Cardiac muscle cell (in vitro differentiated cells and primary cell): Measurements from ENCODE around the gene FUT2. TPM values are rescaled to one million over a fixed set of nuclear protein-coding genes. Genes with fewer than 3 reads are reported as not detected.

Experiments
- DNase-seq, 2 donors: peaks; one replicate each; pipeline versions ENCODE4 v3.0.0 to v3.0.0-alpha.2; 2010 to 2017; ENCODE audit warnings: low read depth in 1 of 2, low spot score in 1 of 2
- H3K27ac ChIP-seq: fragments of 200-600 bp; sonication (generic); 2 replicates; pipeline ENCODE4 v1.5.1; 2016
- H3K27me3 ChIP-seq: fragments of 200-600 bp; sonication (generic); 2 replicates; pipeline ENCODE4 v1.6.0; 2016; ENCODE audit warnings: control low read depth
- H3K36me3 ChIP-seq: fragments of 200-600 bp; sonication (generic); 2 replicates; pipeline ENCODE4 v1.5.1; 2016; ENCODE audit warnings: control low read depth
- H3K4me1 ChIP-seq: fragments of 200-600 bp; sonication (generic); 2 replicates; pipeline ENCODE4 v1.8.1; 2017; ENCODE audit warnings: low read depth, mild to moderate bottlenecking, mixed run types
- H3K4me3 ChIP-seq: fragments of 200-600 bp; sonication (generic); 2 replicates; pipeline ENCODE4 v1.5.1; 2016; ENCODE audit warnings: mild to moderate bottlenecking
- H3K9me3 ChIP-seq: fragments of 200-600 bp; sonication (generic); 2 replicates; pipeline ENCODE4 v1.5.1; 2017; ENCODE audit warnings: low read depth, mild to moderate bottlenecking, control low read depth
- polyA plus RNA-seq: library from polyadenylated mRNA; unstranded; fragments of >200 nt; fragmentation: Nextera tagmentation; extraction: Ambion mirVana; gene quantifications from 2 replicates; pipeline ENCODE4 v1.2.1, GENCODE V29; 2016
- total RNA-seq: library from RNA; depleted of rRNA; stranded (reverse); fragments of >200 nt; gene quantifications from 2 replicates; pipeline ENCODE4 v1.2.3, GENCODE V29; 2016
- TF ChIP-seq, protein P1 (sequence below): IDR thresholded peaks from 2 replicates; pipeline ENCODE4 v1.5.1; 2012; ENCODE audit warnings: low read depth, mild to moderate bottlenecking, low read length

Gene FUT2
- total and polyA plus RNA-seq, 2 experiments from 2014 or later, result 0.11 TPM; not detected in 1

DNA sequence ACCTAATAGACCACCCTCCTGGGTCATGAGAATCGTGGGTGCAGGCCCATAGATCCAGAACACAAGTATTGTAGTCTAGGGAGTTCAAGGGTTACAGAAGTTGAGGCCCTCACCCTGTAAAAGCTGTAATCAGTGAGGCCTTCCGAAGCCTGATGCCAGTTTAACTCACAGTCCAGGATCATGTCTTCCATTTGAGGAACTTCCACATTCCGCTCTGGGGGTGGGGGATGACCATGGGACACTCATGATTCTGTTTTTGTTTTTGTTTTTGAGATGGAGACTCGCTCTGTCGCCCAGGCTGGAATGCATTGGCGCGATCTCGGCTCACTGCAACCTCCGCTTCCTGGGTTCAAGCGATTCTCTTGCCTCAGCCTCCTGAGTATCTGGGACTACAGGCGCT lies 46.3 kb downstream of the FUT2 start:
- no peaks in the 10 kb centered on the region for H3K4me1 ChIP-seq
- H3K9me3 ChIP-seq, result no peaks in the 10 kb centered on the region
- TF ChIP-seq, protein P1, sequence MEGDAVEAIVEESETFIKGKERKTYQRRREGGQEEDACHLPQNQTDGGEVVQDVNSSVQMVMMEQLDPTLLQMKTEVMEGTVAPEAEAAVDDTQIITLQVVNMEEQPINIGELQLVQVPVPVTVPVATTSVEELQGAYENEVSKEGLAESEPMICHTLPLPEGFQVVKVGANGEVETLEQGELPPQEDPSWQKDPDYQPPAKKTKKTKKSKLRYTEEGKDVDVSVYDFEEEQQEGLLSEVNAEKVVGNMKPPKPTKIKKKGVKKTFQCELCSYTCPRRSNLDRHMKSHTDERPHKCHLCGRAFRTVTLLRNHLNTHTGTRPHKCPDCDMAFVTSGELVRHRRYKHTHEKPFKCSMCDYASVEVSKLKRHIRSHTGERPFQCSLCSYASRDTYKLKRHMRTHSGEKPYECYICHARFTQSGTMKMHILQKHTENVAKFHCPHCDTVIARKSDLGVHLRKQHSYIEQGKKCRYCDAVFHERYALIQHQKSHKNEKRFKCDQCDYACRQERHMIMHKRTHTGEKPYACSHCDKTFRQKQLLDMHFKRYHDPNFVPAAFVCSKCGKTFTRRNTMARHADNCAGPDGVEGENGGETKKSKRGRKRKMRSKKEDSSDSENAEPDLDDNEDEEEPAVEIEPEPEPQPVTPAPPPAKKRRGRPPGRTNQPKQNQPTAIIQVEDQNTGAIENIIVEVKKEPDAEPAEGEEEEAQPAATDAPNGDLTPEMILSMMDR, result no peak

DNA sequence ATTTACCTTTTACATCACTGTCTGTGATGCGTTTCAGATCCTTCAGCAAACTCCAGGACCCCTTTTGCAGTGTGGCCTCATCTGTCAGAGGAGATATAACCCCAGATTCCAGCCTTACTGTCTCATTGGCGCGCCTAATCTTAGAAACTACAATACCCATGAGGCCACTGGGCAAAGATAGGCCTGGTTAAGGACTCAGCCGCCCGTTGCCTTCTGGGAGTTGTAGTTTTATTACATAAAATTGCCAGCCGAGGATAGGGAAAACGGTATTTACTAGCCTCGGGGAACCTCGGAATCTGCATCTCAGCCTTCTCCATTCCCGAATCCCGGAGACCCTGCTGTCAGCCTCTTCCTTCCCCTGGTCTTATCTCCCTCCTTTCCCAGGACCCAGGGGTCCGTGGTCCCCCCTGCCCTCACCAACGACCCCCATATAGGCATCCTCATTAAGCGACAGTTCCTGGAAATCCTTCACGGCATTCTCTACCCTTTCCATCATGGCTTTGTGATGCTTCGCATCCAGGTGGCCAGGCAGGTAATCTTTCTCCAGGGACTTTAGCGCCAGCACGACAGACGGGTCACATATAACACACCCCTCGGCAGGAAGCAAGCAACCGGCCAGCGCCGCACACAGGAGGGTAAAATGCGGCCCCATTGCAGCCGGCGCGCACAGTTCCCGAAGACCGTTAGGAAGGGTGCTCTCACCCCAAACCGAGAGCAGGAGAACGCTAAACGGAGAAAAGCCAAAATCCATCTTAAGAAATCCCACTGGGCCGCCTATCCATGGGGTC lies 49.6 kb downstream of the FUT2 start:
- H3K27me3 ChIP-seq, result peaks cover 10% of the 10 kb centered on the region
- TF ChIP-seq, protein P1, result no peak
- H3K4me1 ChIP-seq, result no peaks in the 10 kb centered on the region
- no peaks in the 10 kb centered on the region for H3K9me3 ChIP-seq
- no peak overlapping the region for H3K4me3 ChIP-seq
- peak; percentile 68 to 76 for DNase-seq
- no peaks in the 10 kb centered on the region for H3K36me3 ChIP-seq
- no peak overlapping the region for H3K27ac ChIP-seq

More for the DNA sequence above, 46.3 kb downstream of the FUT2 start:
- Histone ChIP-seq H3K27ac (no peak overlapping the region), H3K27me3 (peaks cover 24% of the 10 kb centered on the region), H3K36me3 (no peaks in the 10 kb centered on the region), H3K4me3 (no peak overlapping the region)
- DNase-seq, result no peak

DNA sequence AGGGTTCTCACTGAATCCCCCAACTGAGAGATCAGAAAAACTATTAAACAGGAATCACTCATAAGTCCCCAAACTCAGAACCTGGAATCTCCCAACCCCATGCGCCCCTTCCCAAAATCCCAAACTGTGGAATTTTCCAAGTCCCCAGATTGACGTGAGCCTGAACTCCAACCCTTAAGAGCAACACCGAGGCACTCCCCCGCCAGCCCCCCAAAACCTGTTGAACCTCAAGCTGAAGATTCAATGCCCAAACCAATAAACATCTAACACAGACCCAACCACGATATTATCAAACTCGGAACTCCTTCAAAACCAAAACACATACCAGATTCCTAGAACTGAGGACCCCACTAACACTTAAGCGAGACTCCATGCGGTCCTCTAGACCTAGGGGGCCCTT lies 50.3 kb downstream of the FUT2 start:
- no peak overlapping the region for H3K4me3 ChIP-seq
- no peak overlapping the region for H3K27ac ChIP-seq
- no peaks in the 10 kb centered on the region for H3K9me3 ChIP-seq
- H3K27me3 ChIP-seq, result peaks cover 3% of the 10 kb centered on the region
- no peak for DNase-seq
- no peaks in the 10 kb centered on the region for H3K4me1 ChIP-seq
- TF ChIP-seq, protein P1, result no peak
- H3K36me3 ChIP-seq, result no peaks in the 10 kb centered on the region

DNA sequence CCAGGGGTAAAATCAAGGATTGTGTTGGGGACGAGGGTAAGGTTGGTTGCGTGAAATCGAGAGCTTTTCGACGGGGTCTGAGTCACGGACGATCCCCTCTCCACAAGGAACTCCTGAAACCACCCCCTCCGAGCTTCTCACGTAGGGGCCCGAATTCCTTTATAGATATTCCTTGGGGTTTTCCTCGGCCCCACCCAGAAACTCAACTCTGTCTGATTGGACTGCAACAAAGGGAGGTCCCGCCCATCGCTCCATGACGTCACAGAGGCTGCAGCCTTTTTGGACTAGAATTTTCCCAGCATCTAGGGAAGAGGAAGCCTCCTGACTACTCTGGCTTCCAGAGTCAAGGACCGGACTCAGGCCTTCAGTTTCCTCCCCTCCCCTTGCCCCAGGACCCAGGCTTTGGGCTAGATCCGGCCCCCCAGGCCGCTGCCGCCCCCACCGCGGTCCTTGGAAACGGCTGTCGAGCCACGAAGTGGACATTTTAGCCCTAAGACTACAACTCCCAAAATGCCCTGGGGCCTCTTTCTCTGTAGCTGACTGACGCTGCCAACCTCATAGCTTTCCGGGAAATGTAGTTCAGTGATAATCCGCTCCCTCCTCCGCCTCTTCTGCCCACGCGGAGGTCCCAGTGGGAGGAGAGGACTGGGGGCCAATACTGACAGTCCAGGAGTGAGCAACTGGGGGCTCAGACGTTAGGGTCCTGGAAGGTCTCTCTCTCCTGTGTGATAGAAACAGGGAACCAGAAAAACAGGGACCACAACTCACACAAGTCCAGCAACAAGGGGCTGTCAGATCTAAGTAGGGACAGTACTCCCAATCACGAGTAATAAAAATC lies 51.2 kb downstream of the FUT2 start, which contains the start of gene IZUMO1:
TSS of gene IZUMO1 (minus strand) at position 172 of the 838 bp plus-strand sequence. CDS start 1,050 bp downstream, outside the sequence.
- peak within 1 kb of the TSS; percentile 33 for H3K4me3 ChIP-seq
- H3K4me1 ChIP-seq, result no peaks in the 10 kb centered on the region
- DNase-seq, result peak; percentile 82 to 97
- no peaks in the 10 kb centered on the region for H3K36me3 ChIP-seq
- H3K9me3 ChIP-seq, result no peaks in the 10 kb centered on the region
- peaks cover 6% of the 10 kb centered on the region for H3K27me3 ChIP-seq
- TF ChIP-seq, protein P1, result no peak
- H3K27ac ChIP-seq, result no peak within 1 kb of the TSS

DNA sequence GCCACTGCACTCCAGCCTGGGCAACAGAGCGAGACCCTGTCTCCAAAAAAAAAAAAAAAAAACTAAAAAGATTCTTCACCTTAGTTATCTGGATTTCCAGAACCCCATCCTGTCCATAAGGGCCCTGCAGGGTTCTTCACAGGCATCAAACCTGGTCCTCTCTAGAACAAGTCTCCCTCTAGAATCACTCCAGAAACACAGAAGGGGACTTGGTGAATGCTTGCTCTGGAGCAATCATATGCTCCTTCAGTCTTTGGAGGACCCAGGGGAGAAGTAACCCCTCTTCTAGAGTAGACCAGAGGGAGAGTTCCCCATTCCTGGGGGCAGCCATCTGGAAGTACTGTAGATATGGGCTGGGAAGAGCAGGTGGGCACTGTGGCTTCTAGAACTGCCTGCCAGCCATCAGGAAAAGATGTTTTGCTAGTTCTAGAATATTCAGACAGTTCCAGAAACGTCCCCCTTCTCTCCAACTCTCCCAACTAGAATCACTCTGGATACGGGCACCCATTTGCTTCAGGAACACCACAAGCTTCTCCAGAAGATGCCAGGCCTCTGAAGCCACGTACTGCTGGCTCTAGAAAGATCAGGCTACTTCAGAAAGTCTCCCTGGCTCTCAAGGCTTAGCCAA lies 53.9 kb downstream of the FUT2 start:
- H3K36me3 ChIP-seq, result no peaks in the 10 kb centered on the region
- H3K27me3 ChIP-seq, result peaks cover 25% of the 10 kb centered on the region
- no peak overlapping the region for H3K4me3 ChIP-seq
- H3K4me1 ChIP-seq, result no peaks in the 10 kb centered on the region
- no peaks in the 10 kb centered on the region for H3K9me3 ChIP-seq
- H3K27ac ChIP-seq, result no peak overlapping the region
- DNase-seq, result no peak
- TF ChIP-seq, protein P1, result no peak
